PC-9 (cell line): Measurements from ENCODE around the gene ZNF394. TPM values are rescaled to one million over a fixed set of nuclear protein-coding genes. Genes with fewer than 3 reads are reported as not detected.
"Not testable (repeated sequence)": the region's sequence is repeated elsewhere in the genome, so short reads cannot be mapped to it uniquely, and the experiment has no call there.

Experiments
- Bru-seq: library from RNA; stranded (reverse); fragments of 400-500 nt; gene quantifications from one replicate; lab custom pipeline; 2021; lab: Mats Ljungman, UMichigan
- BruChase-seq, 2 experiments: library from RNA; stranded (reverse); fragments of 400-500 nt; gene quantifications; one replicate each; lab custom pipeline; 2021; lab: Mats Ljungman, UMichigan
- BruUV-seq: library from RNA; stranded (reverse); fragments of 400-500 nt; replicated peaks from 2 replicates; lab custom pipeline; 2021; lab: Mats Ljungman, UMichigan
- CTCF ChIA-PET: fragments of 300-600 bp; sonication (Branson Sonifier 250); formaldehyde crosslinking; loops from one replicate; lab custom pipeline; 2022; ENCODE audit warnings: antibody characterized with exemption; lab: Charles Lee
- POLR2A ChIA-PET: fragments of 300-600 bp; sonication (Branson Sonifier 250); formaldehyde crosslinking; loops from one replicate; lab custom pipeline; 2022; ENCODE audit warnings: antibody characterized with exemption; ENCODE audit not compliant: unreplicated experiment; lab: Charles Lee
- DNase-seq, 2 experiments: peaks; one replicate each; pipeline versions ENCODE4 v3.0.0 to v3.0.0-alpha.2; 2015 to 2022; ENCODE audit warnings: mixed read lengths in 1 of 2
- H2AFZ ChIP-seq: fragments of 200-600 bp; sonication (generic); 2 replicates; pipeline ENCODE4 v1.8.1; 2017; ENCODE audit warnings: antibody characterized with exemption
- H3F3A ChIP-seq: fragments of 200-600 bp; sonication (generic); 2 replicates; pipeline ENCODE4 v1.8.1; 2017; ENCODE audit warnings: antibody characterized with exemption, mild to moderate bottlenecking, low read depth; ENCODE audit not compliant: insufficient read depth
- H3K27ac ChIP-seq: fragments of 200-600 bp; sonication (generic); 2 replicates; pipeline ENCODE4 v1.6.1; 2016; ENCODE audit warnings: mixed run types
- H3K27me3 ChIP-seq: fragments of 200-600 bp; sonication (generic); 2 replicates; pipeline ENCODE4 v1.6.1; 2016; ENCODE audit warnings: low read depth, mixed run types; ENCODE audit not compliant: insufficient read depth
- H3K36me3 ChIP-seq: fragments of 200-600 bp; sonication (generic); 2 replicates; pipeline ENCODE4 v1.6.1; 2016; ENCODE audit warnings: low read depth, mixed run types
- H3K4me1 ChIP-seq: fragments of 200-600 bp; sonication (generic); replicated peaks from 2 replicates; pipeline ENCODE4 v1.6.1; 2016; ENCODE audit warnings: mixed run types; ENCODE audit not compliant: insufficient read depth
- H3K4me2 ChIP-seq: fragments of 200-600 bp; sonication (generic); 2 replicates; pipeline ENCODE4 v1.6.1; 2017; ENCODE audit warnings: mixed run types
- H3K4me3 ChIP-seq: fragments of 200-600 bp; sonication (generic); 2 replicates; pipeline ENCODE4 v1.6.1; 2016; ENCODE audit warnings: mixed run types
- H3K79me2 ChIP-seq: fragments of 200-600 bp; sonication (generic); 2 replicates; pipeline ENCODE4 v1.6.1; 2017; ENCODE audit warnings: low read depth, mixed run types
- H3K9me2 ChIP-seq: fragments of 200-600 bp; sonication (generic); 2 replicates; pipeline ENCODE4 v1.8.1; 2017; ENCODE audit warnings: mild to moderate bottlenecking; ENCODE audit not compliant: insufficient read depth
- H3K9me3 ChIP-seq: fragments of 200-600 bp; sonication (generic); 2 replicates; pipeline ENCODE4 v1.8.1; 2016; ENCODE audit warnings: low read depth; ENCODE audit not compliant: insufficient read depth
- H4K20me1 ChIP-seq: fragments of 200-600 bp; sonication (generic); 2 replicates; pipeline ENCODE4 v1.8.1; 2017; ENCODE audit not compliant: insufficient read depth
- EZH2 ChIP-seq: fragments of 200-600 bp; sonication (generic); IDR thresholded peaks from 2 replicates; pipeline ENCODE4 v1.8.0; 2017; ENCODE audit warnings: antibody characterized with exemption, low read depth
- intact Hi-C: fragments of 100-400 bp; cut with micrococcal nuclease; formaldehyde crosslinking; loops from one replicate; pipeline ENCODE4 v1.10.0; 2022; ENCODE audit not compliant: unreplicated experiment
- long read RNA-seq: library from polyadenylated mRNA; stranded (forward); transcript quantifications from one replicate; pipeline ENCODE4 v2.0.0, GENCODE V29; 2022
- total RNA-seq: library from RNA; stranded (reverse); gene quantifications from 2 replicates; pipeline ENCODE4 v1.2.3, GENCODE V29; 2021
- TF ChIP-seq, protein P1 (sequence below): fragments of 200-600 bp; sonication (generic); conservative IDR thresholded peaks from 2 replicates; pipeline ENCODE4 v1.6.1; 2017; ENCODE audit warnings: mixed run types, antibody characterized with exemption, mild to moderate bottlenecking, moderate library complexity

The ZNF394 gene
- total RNA-seq (21.1 and 34.1 TPM in 2 replicates), Bru-seq, nascent RNA (percentile 88 among the genes with signal in this experiment), BruChase-seq, experiment 1, labeled RNA remaining after a 2-hour chase (percentile 90 among the genes with signal in this experiment), BruChase-seq, experiment 2, labeled RNA remaining after a 6-hour chase (percentile 83 among the genes with signal in this experiment)
- long read RNA-seq, transcript ZNF394-203 (2 exons, 2,017 nt) = minor isoform, 5 of 25 reads
- long read RNA-seq, transcript ZNF394-201 (3 exons, 2,179 nt) = major isoform, 15 of 25 reads
- long read RNA-seq, partial matches to known transcripts = 0 of 25 reads
- long read RNA-seq, other reads (novel, unspliced or antisense) = 3 of 25 reads

DNA sequence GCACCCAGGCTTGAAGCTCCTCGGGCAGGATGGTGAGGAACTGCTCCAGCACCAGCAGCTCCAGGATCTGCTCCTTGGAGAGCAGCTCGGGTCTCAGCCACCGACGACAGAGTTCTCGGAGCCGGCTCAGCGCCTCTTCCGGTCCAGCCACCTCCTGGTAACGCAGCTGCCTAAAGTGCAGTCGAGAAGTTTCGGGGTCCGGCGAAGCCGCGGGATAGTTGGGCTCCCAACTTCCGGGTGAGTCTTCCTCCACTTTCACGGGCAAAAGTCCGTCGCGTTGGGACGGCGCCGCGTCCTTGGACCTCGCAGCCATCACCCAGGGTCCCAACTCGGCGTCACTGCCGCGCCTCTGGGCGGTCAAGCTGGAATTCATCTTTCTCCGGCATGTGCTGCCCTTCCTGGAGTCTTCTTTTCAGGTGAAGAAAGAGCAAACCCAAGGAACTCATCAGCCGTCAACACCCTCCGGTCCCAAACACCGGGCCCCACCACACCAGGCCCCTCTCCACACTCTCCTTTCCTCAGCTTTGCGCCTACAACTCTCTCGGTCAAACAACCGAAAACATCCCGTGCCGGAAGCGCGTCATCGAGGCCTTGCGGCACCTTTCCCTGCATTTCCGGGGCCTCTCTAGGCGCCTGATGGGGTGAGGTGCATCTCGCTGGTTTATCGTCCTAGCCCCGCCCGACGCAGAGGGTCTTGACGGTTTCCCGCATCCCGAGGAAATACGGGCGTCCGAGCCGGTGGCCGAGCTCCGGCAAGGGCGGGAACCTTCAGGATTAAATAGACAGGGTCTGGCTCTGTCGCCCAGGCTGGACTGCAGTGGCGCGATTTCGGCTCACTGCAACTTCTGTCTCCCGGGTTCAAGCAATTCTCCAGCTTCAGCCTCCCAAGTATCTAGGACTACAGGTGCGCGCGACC lies at the start of gene ZNF394:
ZNF394 (minus strand) TSS at position 561 of the 916 bp plus-strand sequence; CDS start at position 373, 188 bp downstream.
- Histone ChIP-seq H3F3A (0 out of 2 replicates have a peak, but pooled peaks cover 13% of the 10 kb centered on the region), H3K4me1 (peaks cover 19% of the 10 kb centered on the region), H3K9me3 (peaks cover 4% of the 10 kb centered on the region; the same call in 1 of the 2 replicates), H3K4me3 (peak within 1 kb of the TSS; percentile 76), H2AFZ (peak within 1 kb of the TSS; percentile 96), H3K4me2 (peak within 1 kb of the TSS; percentile 100), H3K27ac (peak within 1 kb of the TSS; percentile 57), H4K20me1 (peaks cover 14% of the 10 kb centered on the region), H3K27me3 (no peaks in the 10 kb centered on the region), H3K79me2 (peaks cover 55% of the 10 kb centered on the region), H3K9me2 (no peaks in the 10 kb centered on the region), H3K36me3 (peaks cover 9% of the 10 kb centered on the region)
- TSS peak; percentile 62 for BruUV-seq
- CTCF ChIA-PET = interaction anchor here (0.7 to 1.0 kb wide), 2 partner anchors 27 to 116 kb away, joined by 3 to 4 read pairs; no protein-coding TSS in a partner anchor
- TF ChIP-seq, protein P1, sequence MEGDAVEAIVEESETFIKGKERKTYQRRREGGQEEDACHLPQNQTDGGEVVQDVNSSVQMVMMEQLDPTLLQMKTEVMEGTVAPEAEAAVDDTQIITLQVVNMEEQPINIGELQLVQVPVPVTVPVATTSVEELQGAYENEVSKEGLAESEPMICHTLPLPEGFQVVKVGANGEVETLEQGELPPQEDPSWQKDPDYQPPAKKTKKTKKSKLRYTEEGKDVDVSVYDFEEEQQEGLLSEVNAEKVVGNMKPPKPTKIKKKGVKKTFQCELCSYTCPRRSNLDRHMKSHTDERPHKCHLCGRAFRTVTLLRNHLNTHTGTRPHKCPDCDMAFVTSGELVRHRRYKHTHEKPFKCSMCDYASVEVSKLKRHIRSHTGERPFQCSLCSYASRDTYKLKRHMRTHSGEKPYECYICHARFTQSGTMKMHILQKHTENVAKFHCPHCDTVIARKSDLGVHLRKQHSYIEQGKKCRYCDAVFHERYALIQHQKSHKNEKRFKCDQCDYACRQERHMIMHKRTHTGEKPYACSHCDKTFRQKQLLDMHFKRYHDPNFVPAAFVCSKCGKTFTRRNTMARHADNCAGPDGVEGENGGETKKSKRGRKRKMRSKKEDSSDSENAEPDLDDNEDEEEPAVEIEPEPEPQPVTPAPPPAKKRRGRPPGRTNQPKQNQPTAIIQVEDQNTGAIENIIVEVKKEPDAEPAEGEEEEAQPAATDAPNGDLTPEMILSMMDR = no peak
- no peak for TF ChIP-seq EZH2
- DNase-seq = peak; percentile 80 to 88
- POLR2A ChIA-PET = interaction anchor here (0.5 to 0.6 kb wide), 3 partner anchors 27 to 340 kb away, joined by 3 read pairs; no protein-coding TSS in a partner anchor
- intact Hi-C loops = loop anchor here (1.0 kb wide), 2 partner anchors 28 to 116 kb away; partner anchors contain the start of genes ZNF789 and ZSCAN25

DNA sequence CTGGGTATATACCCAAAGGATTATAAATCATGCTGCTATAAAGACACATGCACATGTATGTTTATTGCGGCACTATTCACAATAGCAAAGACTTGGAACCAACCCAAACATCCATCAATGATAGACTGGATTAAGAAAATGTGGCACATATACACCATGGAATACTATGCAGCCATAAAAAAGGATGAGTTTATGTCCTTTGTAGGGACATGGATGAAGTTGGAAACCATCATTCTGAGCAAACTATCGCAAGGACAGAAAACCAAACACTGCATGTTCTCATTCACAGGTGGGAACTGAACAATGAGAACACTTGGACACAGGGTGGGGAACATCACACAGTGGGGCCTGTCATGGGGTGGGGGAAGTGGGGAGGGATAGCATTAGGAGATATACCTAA lies 49.5 kb upstream of the ZNF394 start:
- H3K4me3 ChIP-seq, H2AFZ ChIP-seq, DNase-seq, H3K27me3 ChIP-seq, POLR2A ChIA-PET, H3K9me2 ChIP-seq, H4K20me1 ChIP-seq, H3K9me3 ChIP-seq, H3K36me3 ChIP-seq, H3K27ac ChIP-seq, H3K4me2 ChIP-seq, intact Hi-C loops, H3F3A ChIP-seq, H3K4me1 ChIP-seq, CTCF ChIA-PET, BruUV-seq: not testable (repeated sequence)
- peaks cover 18% of the 10 kb centered on the region for H3K79me2 ChIP-seq

DNA sequence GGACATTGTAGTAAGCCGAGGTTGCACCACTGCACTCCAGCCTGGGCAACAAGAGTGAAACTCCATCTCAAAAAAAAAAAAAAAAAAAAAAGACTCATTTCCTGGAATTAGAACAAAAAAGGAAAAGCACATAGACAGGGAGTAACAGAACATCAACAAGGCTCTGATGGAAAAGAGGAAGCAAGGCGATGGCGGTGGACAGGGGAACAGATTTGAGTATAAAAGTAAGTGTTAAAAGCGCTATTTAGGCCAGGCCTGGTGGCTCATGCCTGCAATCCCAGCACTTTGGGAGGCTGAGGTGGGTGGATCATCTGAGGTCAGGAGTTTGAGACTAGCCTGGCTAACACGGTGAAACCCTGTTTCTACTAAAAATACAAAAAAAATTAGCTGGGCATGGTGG lies 45.2 kb upstream of the ZNF394 start:
- H3K9me2 ChIP-seq, H3F3A ChIP-seq, CTCF ChIA-PET, intact Hi-C loops, H3K27ac ChIP-seq, H3K27me3 ChIP-seq, H2AFZ ChIP-seq, H4K20me1 ChIP-seq, BruUV-seq, DNase-seq, H3K4me2 ChIP-seq, H3K79me2 ChIP-seq, POLR2A ChIA-PET, H3K4me1 ChIP-seq, H3K4me3 ChIP-seq, H3K36me3 ChIP-seq: not testable (repeated sequence)
- peaks cover 11% of the 10 kb centered on the region for H3K9me3 ChIP-seq
